Epithelial cell of prostate (primary cell): ENCODE results near the gene SLC35A3.
A peak's percentile ranks its signal among the peaks of the same experiment; 100 is the strongest.
"Not testable (repeated sequence)": the region's sequence is repeated elsewhere in the genome, so short reads cannot be mapped to it uniquely, and the experiment has no call there.

Experiments
- DNase-seq: peaks from one replicate; pipeline ENCODE4 v3.0.0-alpha.2; 2011; ENCODE audit warnings: low read depth, low spot score
- H3K27ac ChIP-seq: fragments of 450-650 bp; 2 replicates; pipeline ENCODE4 v1.5.1; 2017; ENCODE audit warnings: mild to moderate bottlenecking

Gene SLC35A3

DNA sequence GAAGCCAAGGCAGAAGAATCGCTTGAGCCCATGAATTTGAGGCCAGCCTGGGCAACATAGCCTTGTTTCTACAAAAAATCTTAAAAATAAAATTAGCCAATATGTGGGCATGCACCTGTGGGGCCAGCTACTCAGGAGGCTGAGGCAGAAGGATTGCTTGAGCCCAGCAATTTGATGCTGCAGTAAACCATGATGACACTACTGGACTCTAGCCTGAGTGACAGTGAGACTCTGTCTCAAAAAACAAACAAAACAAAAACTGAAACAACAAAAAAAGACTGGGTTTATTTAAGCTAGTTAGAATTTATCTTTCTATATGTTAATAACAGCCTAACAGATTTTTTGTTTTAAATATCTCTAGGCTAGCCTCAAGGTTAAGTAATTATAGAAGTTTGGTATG is 57.4 kb downstream of the SLC35A3 start:
- no peak for DNase-seq
- no peak overlapping the region for H3K27ac ChIP-seq

GRCh38 chr1:100028765-100029164 is 59.0 kb downstream of the SLC35A3 start:
- DNase-seq = no peak
- no peak overlapping the region for H3K27ac ChIP-seq

DNA sequence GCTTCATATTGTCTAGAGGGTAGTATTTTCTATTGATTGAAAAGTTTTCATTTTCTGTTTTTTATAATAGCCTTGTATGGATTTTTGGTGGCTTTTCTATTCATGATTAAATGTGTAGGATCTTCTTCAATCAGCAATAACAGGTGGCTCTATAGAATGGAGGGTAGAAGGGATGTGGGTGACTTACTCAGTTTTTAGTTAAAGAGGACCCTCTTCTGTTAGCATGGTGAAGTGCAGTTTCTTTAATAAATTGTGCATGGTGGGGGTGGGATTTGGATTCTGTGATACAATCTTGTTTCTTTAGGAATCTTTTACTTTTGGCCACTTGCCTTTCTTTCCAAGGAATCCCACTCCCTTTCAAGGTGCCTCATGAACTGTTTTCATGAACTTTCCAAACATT is 64.7 kb downstream of the SLC35A3 start:
- no peak for DNase-seq
- H3K27ac ChIP-seq = no peak overlapping the region

DNA sequence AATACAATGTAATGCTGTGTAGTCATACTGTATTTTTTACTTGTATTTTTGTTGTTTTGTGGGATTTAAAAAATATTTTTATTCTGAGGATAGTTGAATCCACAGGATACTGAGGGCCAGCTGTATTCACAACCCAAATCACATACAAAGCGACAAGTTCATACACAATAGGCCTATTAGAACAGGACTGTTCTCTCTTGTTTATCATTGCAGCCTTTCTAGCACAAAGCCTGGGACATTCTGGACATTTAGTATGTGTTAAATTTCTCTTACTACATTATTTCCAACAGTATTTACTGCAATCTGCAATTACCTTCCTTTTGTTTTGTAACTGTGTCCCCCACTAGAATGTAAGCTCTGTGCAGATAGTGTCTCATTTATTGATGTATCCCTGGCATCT is 65.4 kb downstream of the SLC35A3 start:
- no peak overlapping the region for H3K27ac ChIP-seq
- no peak for DNase-seq

- peak overlapping the region; percentile 90 for H3K27ac ChIP-seq
- no peak for DNase-seq
Observed at GRCh38 chr1:100036718-100037655, 67.2 kb downstream of the SLC35A3 start.

DNA sequence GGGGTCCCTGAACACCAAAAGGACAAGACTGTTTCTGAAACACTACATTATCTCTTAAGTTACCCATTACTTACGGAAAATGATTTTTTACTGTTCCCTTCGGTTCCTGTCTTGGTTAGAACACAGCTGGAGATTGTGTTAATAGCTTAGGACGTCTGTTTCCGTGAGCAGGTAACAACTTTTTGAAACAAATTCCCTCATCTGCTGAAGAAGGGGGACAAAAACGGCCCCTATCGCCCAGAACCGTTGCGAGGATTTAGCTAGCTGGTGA is 67.8 kb downstream of the SLC35A3 start:
- H3K27ac ChIP-seq = peak overlapping the region; percentile 90
- no peak for DNase-seq

DNA sequence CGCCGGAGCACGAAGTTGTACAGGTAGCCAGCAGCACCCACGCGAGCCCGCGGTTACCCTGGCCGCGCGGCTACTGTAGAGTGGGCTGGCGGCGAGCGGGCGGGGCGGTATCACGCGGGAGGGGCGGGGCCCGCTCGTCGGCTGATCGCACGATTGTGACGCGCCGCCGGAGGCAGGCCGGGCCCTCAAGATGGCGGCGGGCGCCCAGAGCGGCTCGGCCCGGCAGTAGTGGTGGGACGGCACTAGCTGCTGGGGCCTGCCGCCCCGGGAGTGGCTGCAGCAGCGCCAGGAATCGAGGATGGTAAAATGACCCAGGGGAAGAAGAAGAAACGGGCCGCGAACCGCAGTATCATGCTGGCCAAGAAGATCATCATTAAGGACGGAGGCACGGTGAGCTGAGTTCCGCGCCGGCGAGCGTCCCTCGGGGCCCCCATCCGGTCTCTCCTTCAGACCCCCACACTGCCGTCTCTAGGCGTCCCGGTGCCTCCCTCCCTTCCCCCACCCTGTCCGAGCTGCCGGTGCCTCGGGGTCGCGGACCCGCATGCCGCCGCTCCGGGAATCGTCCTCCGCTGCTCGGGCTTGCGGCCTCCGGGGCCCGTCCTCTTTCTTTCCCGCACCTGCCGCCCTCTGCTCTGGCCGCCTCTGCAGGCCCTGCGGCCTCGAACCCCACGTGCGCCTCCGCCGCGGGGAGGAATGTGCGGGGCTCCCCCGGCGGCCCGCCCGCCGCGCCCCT is 68.3 kb downstream of the SLC35A3 start:
- DNase-seq = no peak
- peak overlapping the region; percentile 90 for H3K27ac ChIP-seq

- no peak for DNase-seq
- peak overlapping the region; percentile 90 for H3K27ac ChIP-seq
Observed at GRCh38 chr1:100038660-100039287, 69.0 kb downstream of the SLC35A3 start.

GRCh38 chr1:100039591-100039990 is 69.8 kb downstream of the SLC35A3 start:
- H3K27ac ChIP-seq = peak overlapping the region; percentile 90
- no peak for DNase-seq

DNA sequence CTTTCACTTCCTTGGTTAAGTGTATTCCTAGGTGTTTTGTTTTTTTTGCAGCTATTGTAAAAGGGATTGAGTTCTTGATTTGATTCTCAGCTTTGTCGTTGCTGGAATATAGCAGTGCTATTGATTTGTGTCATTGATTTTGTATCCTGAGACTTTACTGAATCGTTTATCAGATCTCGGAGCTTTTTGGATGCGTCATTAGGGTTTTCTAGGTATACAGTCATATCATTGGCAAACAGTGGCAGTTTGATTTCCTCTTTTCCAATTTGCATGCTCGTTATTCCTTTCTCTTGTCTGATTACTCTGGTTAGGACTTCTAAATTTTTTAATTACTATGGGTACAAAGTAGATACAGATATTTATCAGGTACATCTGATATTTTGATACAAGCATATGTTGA is 75.4 kb downstream of the SLC35A3 start:
- no peak for DNase-seq
- H3K27ac ChIP-seq = no peak overlapping the region

DNA sequence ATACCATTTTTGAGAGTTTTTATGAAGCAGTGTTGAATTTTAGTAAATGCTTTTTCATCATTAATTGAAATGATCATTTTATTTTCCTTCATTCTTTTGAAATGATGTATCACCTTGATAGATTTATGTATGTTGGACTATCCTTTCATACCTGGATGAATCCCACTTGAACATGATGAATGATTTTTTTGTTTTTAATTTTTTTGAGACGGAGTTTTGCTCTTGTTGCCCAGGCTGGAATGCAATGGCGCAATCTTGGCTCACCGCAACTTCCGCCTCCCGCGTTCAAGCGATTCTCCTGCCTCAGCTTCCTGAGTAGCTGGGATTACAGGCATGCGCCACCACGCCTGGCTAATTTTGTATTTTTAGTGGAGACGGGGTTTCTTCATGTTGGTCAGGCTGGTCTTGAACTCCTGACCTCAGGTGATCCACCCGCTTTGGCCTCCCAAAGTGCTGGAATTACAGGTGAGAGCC is 77.5 kb downstream of the SLC35A3 start:
- DNase-seq = not testable (repeated sequence)

DNA sequence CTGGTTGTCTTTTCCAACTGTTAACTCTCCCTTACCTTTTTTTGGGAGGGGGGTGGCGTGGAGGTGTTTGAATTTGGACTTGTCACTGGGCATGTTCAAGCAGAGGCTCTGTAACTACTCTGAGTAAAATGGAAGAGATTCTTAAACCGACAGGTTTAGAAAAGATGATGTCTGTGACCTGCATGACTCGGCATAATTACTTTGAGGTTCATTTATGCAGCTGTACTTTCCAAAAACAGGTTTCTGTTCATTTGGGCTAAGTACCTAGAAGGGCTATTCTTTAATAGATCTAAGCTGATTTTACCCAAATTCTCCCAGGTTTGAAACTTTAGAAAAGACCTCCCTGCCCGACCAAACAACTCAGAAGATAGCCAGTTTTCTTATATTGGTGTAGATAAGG is 80.3 kb downstream of the SLC35A3 start:
- DNase-seq = no peak
- peak overlapping the region; percentile 67 for H3K27ac ChIP-seq

More for the DNA sequence above, 77.5 kb downstream of the SLC35A3 start:
- not testable (repeated sequence) for H3K27ac ChIP-seq

GRCh38 chr1:100051401-100051800 is 81.6 kb downstream of the SLC35A3 start:
- H3K27ac ChIP-seq = peak overlapping the region; percentile 67
- DNase-seq = no peak

DNA sequence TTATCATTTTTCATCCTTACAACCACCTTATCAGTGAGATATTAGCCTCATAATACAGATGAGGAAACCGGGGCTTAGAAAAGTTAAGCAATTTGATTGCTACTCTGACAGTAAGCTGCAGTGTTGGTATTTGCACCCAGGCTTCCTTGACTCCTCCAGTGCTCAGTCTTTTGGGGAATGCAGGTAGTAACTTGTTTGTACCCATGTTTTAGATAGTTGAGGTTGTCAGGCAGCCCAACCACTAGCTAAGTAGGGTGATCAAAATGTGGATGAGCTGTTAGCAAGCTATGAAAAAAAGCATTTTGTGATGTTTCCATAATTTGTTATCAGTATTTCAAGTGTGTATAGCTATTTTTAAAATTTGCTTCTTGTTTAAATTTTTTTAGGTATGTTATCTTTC is 82.1 kb downstream of the SLC35A3 start:
- H3K27ac ChIP-seq = peak overlapping the region; percentile 67
- DNase-seq = peak; percentile 44

- H3K27ac ChIP-seq = no peak overlapping the region
- no peak for DNase-seq
Observed at GRCh38 chr1:100053119-100053518, 83.3 kb downstream of the SLC35A3 start.

DNA sequence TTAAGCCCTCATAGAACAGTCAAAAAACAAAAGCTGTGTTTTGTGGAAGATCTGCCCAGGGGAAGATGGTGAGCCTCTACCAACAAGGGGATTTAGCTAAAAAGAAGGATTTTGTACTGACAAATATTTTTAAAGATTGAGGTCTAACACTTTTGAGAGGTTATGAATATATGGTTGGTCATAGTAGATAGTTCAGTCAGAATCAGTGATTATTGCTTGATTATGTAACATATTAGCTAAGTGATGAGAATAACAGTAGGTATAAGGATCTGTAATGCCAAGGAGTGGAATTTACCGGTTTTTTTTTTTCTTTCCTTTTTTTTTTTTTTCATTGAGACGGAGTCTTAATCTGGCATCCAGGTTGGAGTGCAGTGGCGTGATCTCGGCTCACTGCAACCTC is 83.9 kb downstream of the SLC35A3 start:
- no peak for DNase-seq

GRCh38 chr1:100061681-100062080 is 91.9 kb downstream of the SLC35A3 start:
- no peak for DNase-seq
- H3K27ac ChIP-seq = no peak overlapping the region

More for the DNA sequence above, 83.9 kb downstream of the SLC35A3 start:
- H3K27ac ChIP-seq = no peak overlapping the region

GRCh38 chr1:100065183-100065968 is 95.6 kb downstream of the SLC35A3 start:
- no peak overlapping the region for H3K27ac ChIP-seq
- no peak for DNase-seq

- no peak overlapping the region for H3K27ac ChIP-seq
- no peak for DNase-seq
Observed at GRCh38 chr1:100065969-100066227, 96.1 kb downstream of the SLC35A3 start.

DNA sequence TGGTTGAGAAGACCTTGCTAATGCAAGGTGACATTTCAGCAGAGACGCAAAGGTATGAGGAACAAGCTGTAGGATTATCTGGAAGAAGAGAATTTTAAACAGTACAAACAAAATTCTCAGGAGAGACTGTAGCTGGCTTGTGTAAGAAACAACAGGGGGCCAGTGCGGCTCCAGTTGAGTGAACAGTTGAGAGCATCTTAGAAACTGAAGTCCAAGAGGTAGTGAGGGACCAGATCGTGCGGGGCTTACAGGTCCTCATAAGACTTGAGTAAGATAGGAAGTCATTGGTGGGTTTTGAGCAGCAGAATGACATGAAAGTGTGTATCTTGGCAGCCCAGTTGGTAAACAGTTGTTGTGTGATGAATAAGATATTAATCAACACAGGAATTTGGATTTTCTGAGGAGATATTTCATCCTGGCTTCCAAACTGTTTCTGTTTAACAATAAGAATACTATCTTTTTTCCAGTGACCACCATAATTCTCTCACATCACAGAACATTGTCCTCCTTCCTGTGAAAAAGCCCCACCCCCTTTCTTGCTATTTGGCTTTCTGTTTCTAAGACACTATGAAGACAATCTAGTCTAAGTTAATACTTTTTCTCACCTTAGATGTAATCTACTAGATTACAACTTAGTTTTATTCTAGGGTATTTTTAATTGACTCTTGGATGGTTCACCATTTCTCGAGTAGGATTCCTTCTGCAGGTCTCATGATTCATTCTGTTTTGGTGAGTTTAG is 100.6 kb downstream of the SLC35A3 start:
- H3K27ac ChIP-seq = no peak overlapping the region
- no peak for DNase-seq
